ENCODE data around the gene ILDR2.

ILDR2 gene

DNA sequence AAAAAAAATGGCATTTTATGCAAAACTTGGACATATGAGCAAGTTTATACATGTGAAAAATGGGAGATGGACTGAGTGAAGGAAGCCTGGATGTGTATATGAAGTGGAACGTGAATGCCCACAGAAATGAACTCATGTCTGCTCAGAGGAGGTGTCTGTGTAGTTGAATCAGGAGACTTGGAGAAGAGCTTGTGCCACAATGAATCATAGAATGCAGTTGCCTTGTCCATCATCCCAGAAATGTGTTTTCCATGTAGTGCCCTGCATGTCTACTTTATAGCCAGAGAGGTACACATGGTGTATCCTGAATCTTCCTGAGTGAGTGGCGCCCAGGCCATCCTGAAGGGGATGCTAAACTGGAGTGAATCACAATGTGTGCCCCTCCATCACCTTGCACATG is 2.6 kb upstream of the ILDR2 start:
- H3K4me3 ChIP-seq (ENCODE audit: low read length, poor library complexity, severe bottlenecking), result no peak overlapping the region
- H3K36me3 ChIP-seq (ENCODE audit: insufficient read depth, low read length), result no peaks in the 10 kb centered on the region
- no peaks in the 10 kb centered on the region for H3K27me3 ChIP-seq (ENCODE audit: insufficient read depth, low read length, poor library complexity, severe bottlenecking)
- no peaks in the 10 kb centered on the region for H4K20me1 ChIP-seq (ENCODE audit: insufficient read depth, low read length, poor library complexity, severe bottlenecking)
- no peaks in the 10 kb centered on the region for H3K9me2 ChIP-seq (replicated peaks; ENCODE audit: low read depth, low read length)
- no peaks in the 10 kb centered on the region for H3F3A ChIP-seq (ENCODE audit: low read depth)
- no peak overlapping the region for H3K4me2 ChIP-seq (ENCODE audit: low read depth, low read length, poor library complexity, severe bottlenecking)
- H3K9ac ChIP-seq (ENCODE audit: low read depth, low read length, poor library complexity, severe bottlenecking), result no peak overlapping the region
- no peak overlapping the region for H2AFZ ChIP-seq (ENCODE audit: low read length)
- no peaks in the 10 kb centered on the region; the same call in 1 of the 2 replicates for H3K79me2 ChIP-seq (ENCODE audit: insufficient read depth, low read length)
- no peaks in the 10 kb centered on the region for H3K9me3 ChIP-seq (ENCODE audit: insufficient read depth, low read depth, low read length)
- peaks cover 27% of the 10 kb centered on the region for H3K4me1 ChIP-seq (ENCODE audit: insufficient read depth, low read length, poor library complexity, severe bottlenecking)
- TF ChIP-seq, protein P1, sequence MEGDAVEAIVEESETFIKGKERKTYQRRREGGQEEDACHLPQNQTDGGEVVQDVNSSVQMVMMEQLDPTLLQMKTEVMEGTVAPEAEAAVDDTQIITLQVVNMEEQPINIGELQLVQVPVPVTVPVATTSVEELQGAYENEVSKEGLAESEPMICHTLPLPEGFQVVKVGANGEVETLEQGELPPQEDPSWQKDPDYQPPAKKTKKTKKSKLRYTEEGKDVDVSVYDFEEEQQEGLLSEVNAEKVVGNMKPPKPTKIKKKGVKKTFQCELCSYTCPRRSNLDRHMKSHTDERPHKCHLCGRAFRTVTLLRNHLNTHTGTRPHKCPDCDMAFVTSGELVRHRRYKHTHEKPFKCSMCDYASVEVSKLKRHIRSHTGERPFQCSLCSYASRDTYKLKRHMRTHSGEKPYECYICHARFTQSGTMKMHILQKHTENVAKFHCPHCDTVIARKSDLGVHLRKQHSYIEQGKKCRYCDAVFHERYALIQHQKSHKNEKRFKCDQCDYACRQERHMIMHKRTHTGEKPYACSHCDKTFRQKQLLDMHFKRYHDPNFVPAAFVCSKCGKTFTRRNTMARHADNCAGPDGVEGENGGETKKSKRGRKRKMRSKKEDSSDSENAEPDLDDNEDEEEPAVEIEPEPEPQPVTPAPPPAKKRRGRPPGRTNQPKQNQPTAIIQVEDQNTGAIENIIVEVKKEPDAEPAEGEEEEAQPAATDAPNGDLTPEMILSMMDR (conservative IDR thresholded peaks at IDR 0.05; ENCODE audit: low read length), result no peak
- TF ChIP-seq EZH2phosphoT487 (IDR thresholded peaks at IDR 0.05; ENCODE audit: borderline replicate concordance), result no peak

DNA sequence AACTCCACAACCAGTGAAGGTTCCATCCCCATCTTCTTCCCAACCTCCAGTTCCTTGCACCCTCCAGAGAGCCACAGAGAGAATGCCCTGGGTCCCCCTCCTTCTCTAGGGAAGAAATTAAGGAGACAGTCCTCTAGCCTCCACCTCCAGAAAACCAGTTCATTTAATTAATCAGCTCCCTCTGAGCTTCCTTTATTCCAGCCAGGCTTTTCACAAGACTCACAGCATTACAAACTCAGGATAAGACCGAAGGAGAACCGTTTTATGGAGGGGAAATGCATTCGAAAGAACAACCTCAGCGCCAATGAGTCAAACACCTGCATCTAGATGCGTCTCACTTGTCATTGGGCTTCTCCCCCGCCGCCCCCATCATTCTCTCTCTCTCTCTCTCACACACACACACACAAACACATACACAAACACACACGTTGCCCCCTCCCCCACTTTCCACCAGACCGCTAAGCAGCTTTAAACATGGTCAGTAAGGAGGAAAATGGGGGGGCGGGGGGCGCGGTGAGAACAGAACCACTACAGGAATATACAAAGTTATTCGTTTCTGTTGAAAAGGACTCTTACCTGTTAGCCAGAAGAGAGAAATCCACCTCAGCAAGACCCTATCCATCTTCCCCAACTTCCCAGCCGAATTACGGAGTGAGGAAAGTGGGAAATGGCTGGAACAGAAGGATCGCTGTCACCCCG is 544 bp downstream of the ILDR2 start:
- Histone ChIP-seq H3F3A (ENCODE audit: low read depth) (no peaks in the 10 kb centered on the region), H3K4me3 (ENCODE audit: low read length, poor library complexity, severe bottlenecking) (peak overlapping the region; percentile 90), H3K27me3 (ENCODE audit: insufficient read depth, low read length, poor library complexity, severe bottlenecking) (no peaks in the 10 kb centered on the region), H3K9ac (ENCODE audit: low read depth, low read length, poor library complexity, severe bottlenecking) (peak overlapping the region; percentile 70), H3K9me3 (ENCODE audit: insufficient read depth, low read depth, low read length) (no peaks in the 10 kb centered on the region), H4K20me1 (ENCODE audit: insufficient read depth, low read length, poor library complexity, severe bottlenecking) (no peaks in the 10 kb centered on the region), H3K79me2 (ENCODE audit: insufficient read depth, low read length) (no peaks in the 10 kb centered on the region; the same call in 1 of the 2 replicates), H3K9me2 (replicated peaks; ENCODE audit: low read depth, low read length) (no peaks in the 10 kb centered on the region), H3K36me3 (ENCODE audit: insufficient read depth, low read length) (no peaks in the 10 kb centered on the region), H3K4me1 (ENCODE audit: insufficient read depth, low read length, poor library complexity, severe bottlenecking) (peaks cover 51% of the 10 kb centered on the region), H3K4me2 (ENCODE audit: low read depth, low read length, poor library complexity, severe bottlenecking) (peak overlapping the region; percentile 96), H2AFZ (ENCODE audit: low read length) (peak overlapping the region; percentile 89)
- no peak for TF ChIP-seq EZH2phosphoT487 (IDR thresholded peaks at IDR 0.05; ENCODE audit: borderline replicate concordance)
- TF ChIP-seq, protein P1 (conservative IDR thresholded peaks at IDR 0.05; ENCODE audit: low read length), result no peak

- H3K9ac ChIP-seq (ENCODE audit: low read depth, low read length, poor library complexity, severe bottlenecking), result no peak overlapping the region
- peaks cover 71% of the 10 kb centered on the region for H3K4me1 ChIP-seq (ENCODE audit: insufficient read depth, low read length, poor library complexity, severe bottlenecking)
Observed at GRCh38 chr1:166972826-166973225, 2.5 kb downstream of the ILDR2 start.

More at GRCh38 chr1:166972826-166973225, 2.5 kb downstream of the ILDR2 start:
- H3K4me3 ChIP-seq (ENCODE audit: low read length, poor library complexity, severe bottlenecking), result peak overlapping the region; percentile 34
- TF ChIP-seq, protein P1 (conservative IDR thresholded peaks at IDR 0.05; ENCODE audit: low read length), result no peak
- no peak for TF ChIP-seq EZH2phosphoT487 (IDR thresholded peaks at IDR 0.05; ENCODE audit: borderline replicate concordance)
- H3K9me3 ChIP-seq (ENCODE audit: insufficient read depth, low read depth, low read length), result no peaks in the 10 kb centered on the region
- no peaks in the 10 kb centered on the region; the same call in 1 of the 2 replicates for H3F3A ChIP-seq (ENCODE audit: low read depth)
- H3K4me2 ChIP-seq (ENCODE audit: low read depth, low read length, poor library complexity, severe bottlenecking), result peak overlapping the region; percentile 96
- no peaks in the 10 kb centered on the region for H4K20me1 ChIP-seq (ENCODE audit: insufficient read depth, low read length, poor library complexity, severe bottlenecking)
- H2AFZ ChIP-seq (ENCODE audit: low read length), result peak overlapping the region; percentile 22
- no peaks in the 10 kb centered on the region for H3K27me3 ChIP-seq (ENCODE audit: insufficient read depth, low read length, poor library complexity, severe bottlenecking)
- no peaks in the 10 kb centered on the region for H3K36me3 ChIP-seq (ENCODE audit: insufficient read depth, low read length)
- no peaks in the 10 kb centered on the region; the same call in 1 of the 2 replicates for H3K79me2 ChIP-seq (ENCODE audit: insufficient read depth, low read length)
- no peaks in the 10 kb centered on the region for H3K9me2 ChIP-seq (replicated peaks; ENCODE audit: low read depth, low read length)
